GM12891 (cell line): ENCODE data around the gene DYNLT5.

Experiments used
- POLR2A ChIP-seq: IDR thresholded peaks from 2 replicates; pipeline ENCODE4 v1.6.1; 2011; ENCODE audit warnings: low read depth, low read length, control low read depth
- POLR2AphosphoS5 ChIP-seq: IDR thresholded peaks from 2 replicates; pipeline ENCODE4 v1.6.1; 2011; ENCODE audit warnings: low read depth, low read length, control low read depth
- POU2F2 ChIP-seq: IDR thresholded peaks from 2 replicates; pipeline ENCODE4 v1.6.1; 2011; ENCODE audit warnings: low read depth, mild to moderate bottlenecking, control low read depth, low read length, moderate library complexity
- TAF1 ChIP-seq: IDR thresholded peaks from 2 replicates; pipeline ENCODE4 v1.6.1; 2011; ENCODE audit warnings: low read depth, low read length, control low read depth

GRCh38 chr1:66757722-66758240 lies 5.5 kb downstream of the DYNLT5 start:
- TF ChIP-seq POLR2AphosphoS5 (no peak), TAF1 (no peak), POLR2A (no peak), POU2F2 (no peak)
